Chondrocyte (in vitro differentiated cells): Measurements from ENCODE around the gene CDR2L. TPM values are rescaled to one million over a fixed set of nuclear protein-coding genes. Genes with fewer than 3 reads are reported as not detected.

Experiments used
- DNase-seq: peaks from one replicate; pipeline ENCODE4 v3.0.0; 2021; ENCODE audit warnings: mixed read lengths, low spot score
- H3K27ac Mint-ChIP-seq: one replicate; pipeline ENCODE4 v1.8.0; 2021; ENCODE audit warnings: mild to moderate bottlenecking, moderate library complexity, mixed read lengths; ENCODE audit not compliant: unreplicated experiment
- H3K27me3 Mint-ChIP-seq: 2 replicates; pipeline ENCODE4 v1.8.0; 2021; ENCODE audit warnings: low read depth, mixed read lengths
- H3K36me3 Mint-ChIP-seq: 2 replicates; pipeline ENCODE4 v1.8.0; 2021; ENCODE audit warnings: low read depth, mixed read lengths
- H3K4me1 Mint-ChIP-seq: 2 replicates; pipeline ENCODE4 v1.8.0; 2021; ENCODE audit warnings: low read depth, mild to moderate bottlenecking, mixed read lengths
- H3K4me3 Mint-ChIP-seq: one replicate; pipeline ENCODE4 v1.8.0; 2021; ENCODE audit warnings: mild to moderate bottlenecking, moderate library complexity, mixed read lengths; ENCODE audit not compliant: unreplicated experiment
- H3K9me3 Mint-ChIP-seq: 2 replicates; pipeline ENCODE4 v1.8.0; 2021; ENCODE audit warnings: low read depth, mixed read lengths
- total RNA-seq: library from RNA; stranded (reverse); gene quantifications from 3 replicates; pipeline ENCODE4 v1.2.1, GENCODE V29; 2021
- TF ChIP-seq, protein P1 (sequence below): fragments of 200-600 bp; sonication (generic); IDR thresholded peaks from 2 replicates; pipeline ENCODE4 v1.5.0; 2021; ENCODE audit warnings: antibody characterized with exemption, mild to moderate bottlenecking, moderate library complexity

CDR2L gene
- total RNA-seq, 1 donor from 2014 or later = 51.0 TPM

DNA sequence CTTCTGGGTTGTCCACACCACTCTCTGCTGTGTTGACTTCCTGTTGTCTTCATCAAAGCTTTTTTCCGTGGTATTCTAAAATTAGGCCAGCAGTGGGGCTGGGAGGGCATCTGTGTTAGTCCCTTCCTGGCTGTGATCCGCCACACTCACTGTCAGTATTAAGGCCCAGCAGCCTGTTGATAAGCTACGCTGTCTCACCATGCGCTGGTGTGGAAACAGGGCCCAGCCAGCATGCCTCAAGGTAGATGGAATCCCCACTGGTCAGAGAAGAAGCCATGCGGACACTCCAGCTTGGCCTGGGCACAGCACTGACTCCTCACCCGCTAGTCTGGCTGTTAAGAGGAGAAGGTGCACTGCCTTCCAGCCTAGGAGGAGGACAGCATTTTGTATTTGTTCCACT, 11.4 kb downstream of the CDR2L start:
- no peaks in the 10 kb centered on the region for H3K4me1 Mint-ChIP-seq
- no peak overlapping the region for H3K27ac Mint-ChIP-seq
- TF ChIP-seq, protein P1, sequence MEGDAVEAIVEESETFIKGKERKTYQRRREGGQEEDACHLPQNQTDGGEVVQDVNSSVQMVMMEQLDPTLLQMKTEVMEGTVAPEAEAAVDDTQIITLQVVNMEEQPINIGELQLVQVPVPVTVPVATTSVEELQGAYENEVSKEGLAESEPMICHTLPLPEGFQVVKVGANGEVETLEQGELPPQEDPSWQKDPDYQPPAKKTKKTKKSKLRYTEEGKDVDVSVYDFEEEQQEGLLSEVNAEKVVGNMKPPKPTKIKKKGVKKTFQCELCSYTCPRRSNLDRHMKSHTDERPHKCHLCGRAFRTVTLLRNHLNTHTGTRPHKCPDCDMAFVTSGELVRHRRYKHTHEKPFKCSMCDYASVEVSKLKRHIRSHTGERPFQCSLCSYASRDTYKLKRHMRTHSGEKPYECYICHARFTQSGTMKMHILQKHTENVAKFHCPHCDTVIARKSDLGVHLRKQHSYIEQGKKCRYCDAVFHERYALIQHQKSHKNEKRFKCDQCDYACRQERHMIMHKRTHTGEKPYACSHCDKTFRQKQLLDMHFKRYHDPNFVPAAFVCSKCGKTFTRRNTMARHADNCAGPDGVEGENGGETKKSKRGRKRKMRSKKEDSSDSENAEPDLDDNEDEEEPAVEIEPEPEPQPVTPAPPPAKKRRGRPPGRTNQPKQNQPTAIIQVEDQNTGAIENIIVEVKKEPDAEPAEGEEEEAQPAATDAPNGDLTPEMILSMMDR = no peak
- H3K27me3 Mint-ChIP-seq = no peaks in the 10 kb centered on the region
- H3K9me3 Mint-ChIP-seq = no peaks in the 10 kb centered on the region
- no peak for DNase-seq
- H3K4me3 Mint-ChIP-seq = no peak overlapping the region
- peaks cover 9% of the 10 kb centered on the region for H3K36me3 Mint-ChIP-seq

DNA sequence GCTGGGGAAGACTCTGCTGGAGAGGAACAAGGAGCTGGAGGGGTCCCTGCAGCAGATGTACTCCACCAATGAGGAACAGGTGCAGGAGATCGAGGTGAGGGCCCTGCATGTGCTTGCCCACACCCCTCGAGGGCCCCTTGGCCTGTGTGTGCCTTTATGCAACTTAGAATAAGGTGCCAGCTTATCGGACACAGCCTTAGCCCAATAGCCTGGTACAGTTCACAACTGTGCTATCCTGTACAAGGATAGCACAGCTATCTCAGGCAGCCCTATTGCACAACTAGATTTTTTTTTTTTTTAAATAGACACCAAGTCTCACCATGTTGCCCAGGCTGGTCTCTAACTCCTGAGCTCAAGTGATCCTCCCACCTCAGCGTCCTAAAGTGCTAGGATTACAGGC, 12.1 kb downstream of the CDR2L start:
- no peaks in the 10 kb centered on the region for H3K9me3 Mint-ChIP-seq
- H3K4me3 Mint-ChIP-seq = no peak overlapping the region
- H3K27me3 Mint-ChIP-seq = no peaks in the 10 kb centered on the region
- DNase-seq = no peak
- no peaks in the 10 kb centered on the region for H3K4me1 Mint-ChIP-seq
- TF ChIP-seq, protein P1 = no peak
- H3K27ac Mint-ChIP-seq = no peak overlapping the region
- peaks cover 12% of the 10 kb centered on the region for H3K36me3 Mint-ChIP-seq

DNA sequence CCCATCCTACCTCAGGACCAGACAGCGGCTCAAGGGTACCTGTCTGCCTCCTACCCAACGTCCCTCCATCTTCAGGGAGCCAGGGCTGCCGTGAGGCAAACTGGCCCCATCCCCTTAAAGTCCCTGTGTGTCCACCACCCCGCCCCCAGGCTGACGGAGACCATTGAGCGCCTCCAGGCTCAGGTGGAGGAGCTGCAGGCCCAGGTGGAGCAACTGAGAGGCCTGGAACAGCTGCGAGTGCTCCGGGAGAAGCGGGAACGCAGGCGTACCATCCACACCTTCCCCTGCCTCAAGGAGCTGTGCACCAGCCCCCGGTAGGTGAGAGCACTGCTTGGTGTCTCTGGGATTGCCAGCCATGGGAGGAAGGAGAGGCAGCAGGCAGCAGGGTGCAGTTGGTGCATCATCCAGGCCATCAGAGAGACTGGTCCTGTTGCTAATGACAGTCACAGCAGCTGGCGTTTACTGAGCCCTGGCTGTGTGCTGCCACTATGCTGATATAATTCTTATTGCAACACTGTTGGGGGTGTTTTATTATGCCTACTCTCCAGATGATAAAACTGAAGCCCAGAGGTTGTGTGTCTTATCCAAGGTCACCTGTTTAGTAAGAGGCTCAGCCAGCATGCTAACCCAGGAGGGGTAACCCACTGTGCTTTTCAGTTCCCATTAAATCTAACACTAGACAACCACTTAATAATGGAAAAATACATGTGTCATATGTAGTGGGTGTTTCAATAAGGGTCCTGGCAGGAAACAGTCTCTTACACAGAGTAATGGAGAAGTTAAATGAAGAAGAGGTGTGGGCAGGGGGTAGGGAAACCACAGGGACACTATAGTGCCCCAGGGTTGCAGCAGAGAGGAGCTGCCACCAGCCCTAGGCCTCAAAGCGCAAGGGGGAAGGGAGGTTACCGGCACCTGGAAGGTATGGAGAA, 14.7 kb downstream of the CDR2L start:
- TF ChIP-seq, protein P1 = no peak
- no peaks in the 10 kb centered on the region for H3K9me3 Mint-ChIP-seq
- H3K4me1 Mint-ChIP-seq = no peaks in the 10 kb centered on the region
- no peak for DNase-seq
- H3K27me3 Mint-ChIP-seq = no peaks in the 10 kb centered on the region
- H3K4me3 Mint-ChIP-seq = no peak overlapping the region
- H3K36me3 Mint-ChIP-seq = peaks cover 14% of the 10 kb centered on the region
- H3K27ac Mint-ChIP-seq = no peak overlapping the region

DNA sequence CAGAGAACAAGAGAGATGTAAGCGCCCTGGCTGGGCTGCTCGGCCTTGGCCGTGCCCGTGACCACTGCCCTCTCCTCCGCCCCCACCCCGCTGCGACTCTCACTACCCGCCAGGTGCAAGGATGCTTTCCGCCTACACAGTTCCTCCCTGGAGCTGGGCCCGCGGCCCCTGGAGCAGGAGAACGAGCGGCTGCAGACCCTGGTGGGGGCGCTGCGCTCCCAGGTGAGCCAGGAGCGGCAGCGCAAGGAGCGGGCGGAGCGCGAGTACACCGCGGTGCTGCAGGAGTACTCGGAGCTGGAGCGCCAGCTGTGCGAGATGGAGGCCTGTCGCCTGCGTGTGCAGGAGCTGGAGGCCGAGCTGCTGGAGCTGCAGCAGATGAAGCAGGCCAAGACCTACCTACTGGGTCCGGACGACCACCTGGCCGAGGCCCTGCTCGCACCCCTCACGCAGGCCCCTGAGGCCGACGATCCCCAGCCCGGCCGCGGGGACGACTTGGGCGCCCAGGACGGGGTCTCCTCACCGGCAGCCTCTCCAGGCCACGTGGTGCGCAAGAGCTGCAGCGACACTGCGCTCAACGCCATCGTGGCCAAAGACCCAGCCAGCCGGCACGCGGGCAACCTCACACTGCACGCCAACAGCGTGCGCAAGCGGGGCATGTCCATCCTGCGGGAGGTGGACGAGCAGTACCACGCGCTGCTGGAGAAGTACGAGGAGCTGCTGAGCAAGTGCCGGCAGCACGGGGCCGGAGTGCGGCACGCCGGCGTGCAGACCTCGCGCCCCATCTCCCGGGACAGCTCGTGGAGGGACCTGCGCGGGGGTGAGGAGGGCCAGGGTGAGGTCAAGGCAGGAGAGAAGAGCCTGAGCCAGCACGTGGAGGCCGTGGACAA, 15.9 kb downstream of the CDR2L start:
- H3K27ac Mint-ChIP-seq = no peak overlapping the region

GRCh38 chr17:75003957-75004355, 16.5 kb downstream of the CDR2L start:
- Mint-ChIP-seq H3K4me3 (no peak overlapping the region), H3K9me3 (no peaks in the 10 kb centered on the region), H3K36me3 (peaks cover 14% of the 10 kb centered on the region), H3K27me3 (no peaks in the 10 kb centered on the region), H3K4me1 (no peaks in the 10 kb centered on the region), H3K27ac (no peak overlapping the region)
- TF ChIP-seq, protein P1 = no peak
- DNase-seq = no peak

More for the DNA sequence above, 15.9 kb downstream of the CDR2L start:
- no peaks in the 10 kb centered on the region for H3K27me3 Mint-ChIP-seq
- no peaks in the 10 kb centered on the region for H3K9me3 Mint-ChIP-seq
- H3K4me3 Mint-ChIP-seq = no peak overlapping the region
- peak; percentile 92 for DNase-seq
- TF ChIP-seq, protein P1 = no peak
- peaks cover 14% of the 10 kb centered on the region for H3K36me3 Mint-ChIP-seq
- H3K4me1 Mint-ChIP-seq = no peaks in the 10 kb centered on the region
